HTR-8/SVneo (cell line): ENCODE measurements around the gene SEPTIN1.
"Not testable (repeated sequence)": the region's sequence is repeated elsewhere in the genome, so short reads cannot be mapped to it uniquely, and the experiment has no call there.

Experiments
- DNase-seq: peaks from one replicate; pipeline ENCODE4 v3.0.0; 2011; ENCODE audit warnings: low spot score, mixed read lengths; ENCODE audit not compliant: insufficient read length
- FAIRE-seq: peaks from 2 replicates; lab custom pipeline; 2011; peaks lifted over from hg19 to GRCh38; lab: Jason Lieb, UNC

The SEPTIN1 gene

GRCh38 chr16:30346286-30346685 is 36.1 kb downstream of the SEPTIN1 start:
- no peak for DNase-seq
- no peak for FAIRE-seq

- FAIRE-seq, DNase-seq: not testable (repeated sequence)
Measured at GRCh38 chr16:30343491-30343820, 38.9 kb downstream of the SEPTIN1 start.

DNA sequence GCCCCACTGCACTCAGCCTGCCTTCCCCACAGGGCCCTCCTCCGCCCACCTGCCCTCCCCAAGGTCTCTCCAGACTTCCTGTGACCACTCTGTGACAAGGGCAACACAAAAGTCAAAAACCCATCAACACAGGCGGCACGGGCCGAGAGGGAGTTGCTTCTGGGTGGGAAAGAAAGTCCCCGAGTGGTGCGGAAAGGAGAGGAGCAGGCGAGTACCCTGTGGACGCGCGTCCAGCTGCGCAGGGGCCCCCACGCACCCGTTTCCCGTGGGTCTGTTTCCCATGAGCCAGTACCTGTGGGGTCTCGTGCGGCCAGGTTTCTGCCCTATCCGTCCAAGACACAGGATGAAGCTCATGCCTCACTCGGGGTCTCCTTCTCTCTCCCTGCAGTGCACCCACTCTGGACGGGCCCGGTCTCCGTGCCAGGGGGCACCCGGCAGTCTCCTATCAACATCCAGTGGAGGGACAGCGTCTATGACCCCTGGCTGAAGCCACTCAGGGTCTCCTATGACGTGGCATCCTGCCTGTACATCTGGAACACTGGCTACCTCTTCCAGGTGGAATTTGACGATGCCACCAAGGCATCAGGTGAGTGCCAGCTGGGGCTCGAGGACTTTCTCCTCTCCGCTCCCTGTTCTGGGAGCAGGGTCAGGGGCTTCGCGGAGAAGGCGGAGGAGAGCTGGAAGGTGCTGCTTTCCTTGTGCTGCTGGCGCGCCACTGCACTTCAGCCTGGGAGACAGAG is 39.4 kb downstream of the SEPTIN1 start:
- FAIRE-seq (no peak), DNase-seq (no peak)

DNA sequence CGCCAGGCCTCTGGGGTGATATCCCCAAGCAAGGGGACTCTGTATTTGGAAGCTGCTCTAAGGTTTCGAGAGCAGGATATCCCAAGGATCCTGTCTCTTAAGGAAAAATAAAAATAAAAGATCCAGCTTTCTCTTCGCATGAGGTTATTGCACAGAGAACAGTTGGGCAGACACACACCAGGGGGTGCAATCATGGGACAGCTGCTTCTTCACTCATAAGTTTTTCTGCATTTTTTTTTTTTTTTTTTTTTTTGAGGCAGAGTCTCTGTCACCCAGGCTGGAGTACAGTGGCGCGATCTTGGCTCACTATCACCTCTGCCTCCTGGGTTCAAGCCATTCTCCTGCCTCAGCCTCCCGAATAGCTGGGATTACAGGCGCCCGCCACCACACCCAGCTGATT is 40.4 kb downstream of the SEPTIN1 start:
- not testable (repeated sequence) for FAIRE-seq, DNase-seq

GRCh38 chr16:30340621-30341020 is 41.7 kb downstream of the SEPTIN1 start:
- FAIRE-seq (no peak), DNase-seq (no peak)

- FAIRE-seq = not testable (repeated sequence)
Measured at GRCh38 chr16:30338715-30339114, 43.6 kb downstream of the SEPTIN1 start.

GRCh38 chr16:30337964-30338357 is 44.4 kb downstream of the SEPTIN1 start:
- not testable (repeated sequence) for FAIRE-seq, DNase-seq

More at GRCh38 chr16:30338715-30339114, 43.6 kb downstream of the SEPTIN1 start:
- DNase-seq = not testable (repeated sequence)

DNA sequence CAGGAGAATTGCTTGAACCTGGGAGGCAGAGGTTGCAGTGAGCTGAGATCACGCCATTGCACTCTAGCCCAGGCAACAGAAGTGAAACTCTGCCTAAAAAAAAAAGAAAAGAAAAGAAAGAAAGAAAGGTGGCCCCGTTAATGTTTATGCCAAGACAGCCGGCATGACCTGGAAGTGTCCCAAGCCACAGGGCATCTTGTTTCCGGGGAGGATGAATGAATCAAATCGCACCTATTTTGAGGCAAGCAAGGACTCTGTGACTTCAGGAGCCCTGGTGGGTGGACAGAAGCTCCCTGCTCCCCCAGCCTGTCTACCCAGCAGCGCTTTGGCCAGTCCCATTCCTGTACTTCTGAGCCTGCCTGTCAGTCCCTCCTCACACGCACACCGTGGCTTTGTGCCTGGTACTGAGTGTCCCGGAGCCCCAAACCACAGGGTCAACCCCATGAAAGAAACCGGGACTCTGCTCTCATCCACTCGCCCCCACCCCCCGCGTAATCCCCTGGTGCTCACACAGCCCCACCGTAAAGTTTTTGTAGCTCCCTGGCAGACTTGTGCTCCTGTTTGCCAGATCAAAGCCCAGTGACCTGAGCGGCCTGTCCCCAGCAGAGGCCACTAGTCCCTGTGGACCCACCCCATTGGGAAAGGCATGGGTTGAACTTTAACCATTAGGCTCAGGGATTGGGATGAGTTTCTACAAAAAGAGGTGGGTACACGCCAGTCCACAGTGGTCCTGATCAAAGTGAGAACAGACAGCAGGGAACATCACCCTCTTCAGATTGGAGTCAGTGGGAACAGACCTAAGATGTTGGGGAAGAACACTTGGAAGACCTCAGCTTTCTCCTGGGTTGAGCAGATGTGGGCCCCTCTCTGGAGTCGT is 46.5 kb downstream of the SEPTIN1 start:
- FAIRE-seq = no peak
- no peak for DNase-seq

DNA sequence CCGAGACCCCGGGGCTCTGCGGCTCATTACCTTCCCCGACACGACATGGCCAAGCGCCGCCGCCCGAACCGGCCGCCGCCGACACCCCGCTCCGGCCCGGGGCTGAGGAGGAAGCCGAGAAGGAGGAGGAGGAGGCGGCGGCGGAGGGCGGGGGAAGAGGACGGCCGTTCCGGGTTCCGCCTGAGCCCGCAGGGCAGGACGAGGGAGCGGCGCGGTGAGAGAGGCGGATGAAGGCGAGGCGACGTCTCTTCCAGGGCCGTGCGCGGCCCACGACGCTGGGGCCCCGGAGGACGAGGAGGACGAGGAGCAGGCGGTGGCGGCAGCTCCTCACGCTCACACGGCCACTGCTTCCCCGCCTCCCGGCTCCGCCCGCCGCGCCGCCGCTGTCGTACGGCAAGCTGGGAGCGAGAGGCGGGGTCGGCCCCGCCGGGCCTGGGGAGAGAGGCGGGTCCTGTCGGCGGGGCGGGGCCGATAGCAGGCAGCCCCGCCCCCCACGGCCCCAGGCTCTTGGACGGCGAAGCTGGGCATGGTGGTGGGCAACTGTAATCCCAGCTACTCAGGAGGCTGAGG is 47.2 kb downstream of the SEPTIN1 start:
- peak; percentile 55 for FAIRE-seq
- peak; percentile 47 for DNase-seq

DNA sequence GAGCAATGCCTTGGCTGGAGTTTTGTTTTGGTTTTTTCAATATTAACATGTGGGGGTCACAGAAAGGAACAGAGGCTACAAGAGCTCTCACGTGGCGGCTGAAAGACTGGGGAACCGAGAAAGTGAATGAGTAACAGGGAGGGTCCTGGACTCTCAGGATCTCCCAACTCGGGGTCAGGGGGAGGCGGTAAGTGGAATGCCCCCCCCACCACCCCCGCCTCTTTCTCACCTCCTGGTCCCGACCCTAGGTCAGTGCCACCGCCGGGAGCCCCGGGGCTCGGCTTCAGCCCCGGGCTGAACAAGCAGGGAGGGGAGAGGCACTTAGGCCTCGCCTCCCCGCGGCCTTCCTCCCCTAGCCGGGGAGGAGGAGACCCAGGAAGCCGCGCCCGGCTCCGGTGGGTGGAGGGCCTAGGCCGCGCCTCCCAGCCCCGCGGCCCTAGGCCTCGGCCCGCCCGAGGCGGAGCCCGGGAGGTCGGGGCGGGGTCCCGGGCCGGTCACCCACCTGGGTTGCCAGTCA is 47.8 kb downstream of the SEPTIN1 start:
- not testable (repeated sequence) for DNase-seq, FAIRE-seq
